AG04449 (cell line): ENCODE results near the gene CHST11.

Experiments
- CTCF ChIA-PET: fragments of 350-600 bp; formaldehyde crosslinking; extraction: SDS; loops from one replicate; lab custom pipeline; 2021; ENCODE audit warnings: antibody characterized with exemption; lab: Yijun Ruan, JAX
- POLR2A ChIA-PET: fragments of 400-600, 350-600 bp; formaldehyde crosslinking; extraction: SDS; loops from one replicate; lab custom pipeline; 2020; ENCODE audit warnings: antibody characterized with exemption, inconsistent platforms; lab: Yijun Ruan, JAX
- DNase-seq: peaks from one replicate; pipeline ENCODE4 v3.0.0-alpha.2; 2010; ENCODE audit warnings: low read depth, low spot score
- H3K4me3 ChIP-seq: 2 replicates; pipeline ENCODE4 v1.5.1; 2011; ENCODE audit warnings: low read depth, mild to moderate bottlenecking, control low read depth, low read length
- CTCF ChIP-seq: IDR thresholded peaks from one replicate; pipeline ENCODE4 v1.5.1; 2011; ENCODE audit warnings: mild to moderate bottlenecking, moderate library complexity, low read length, control low read depth, inconsistent platforms; ENCODE audit not compliant: insufficient read depth; ENCODE audit errors: missing control alignments

CHST11 gene

GRCh38 chr12:104747955-104748354 is 291.2 kb downstream of the CHST11 start:
- DNase-seq: no peak
- ChIA-PET POLR2A (no interaction called here), CTCF (interaction anchor here (1.0 to 2.2 kb wide), 4 partner anchors 9 to 366 kb away, joined by 3 to 7 read pairs (median 6); no protein-coding TSS in a partner anchor)
- no peak overlapping the region for H3K4me3 ChIP-seq
- TF ChIP-seq CTCF: no peak

GRCh38 chr12:104748356-104748755 is 291.6 kb downstream of the CHST11 start:
- CTCF ChIA-PET: interaction anchor here (1.9 to 2.2 kb wide), 2 partner anchors 9 to 367 kb away, joined by 7 read pairs; no protein-coding TSS in a partner anchor
- TF ChIP-seq CTCF: no peak

GRCh38 chr12:104748790-104749189 is 292.0 kb downstream of the CHST11 start:
- no peak for DNase-seq
- H3K4me3 ChIP-seq: no peak overlapping the region
- POLR2A ChIA-PET: no interaction called here
- no peak for TF ChIP-seq CTCF
- CTCF ChIA-PET: no interaction called here

More at GRCh38 chr12:104748356-104748755, 291.6 kb downstream of the CHST11 start:
- POLR2A ChIA-PET: no interaction called here
- no peak overlapping the region for H3K4me3 ChIP-seq
- DNase-seq: no peak

- no peak for DNase-seq
- ChIA-PET CTCF (interaction anchor here (0.7 to 1.5 kb wide), 5 partner anchors 9 to 367 kb away, joined by 3 to 7 read pairs (median 4); no protein-coding TSS in a partner anchor), POLR2A (interaction anchor here (0.5 kb wide), 1 partner anchor 35 kb away, joined by 3 read pairs; no protein-coding TSS in a partner anchor)
- no peak overlapping the region for H3K4me3 ChIP-seq
- TF ChIP-seq CTCF: no peak
Observed at GRCh38 chr12:104749545-104749944, 292.8 kb downstream of the CHST11 start.

GRCh38 chr12:104750061-104750460 is 293.3 kb downstream of the CHST11 start:
- H3K4me3 ChIP-seq: no peak overlapping the region
- DNase-seq: no peak
- TF ChIP-seq CTCF: no peak
- POLR2A ChIA-PET: interaction anchor here (0.5 kb wide), 1 partner anchor 35 kb away, joined by 3 read pairs; no protein-coding TSS in a partner anchor
- CTCF ChIA-PET: interaction anchor here (0.7 to 1.5 kb wide), 5 partner anchors 10 to 368 kb away, joined by 3 to 7 read pairs (median 4); no protein-coding TSS in a partner anchor

GRCh38 chr12:104751120-104751519 is 294.4 kb downstream of the CHST11 start:
- no peak for DNase-seq
- CTCF ChIA-PET: no interaction called here
- TF ChIP-seq CTCF: no peak
- POLR2A ChIA-PET: no interaction called here
- no peak overlapping the region for H3K4me3 ChIP-seq
